ENCODE data around the gene TEKT5.

DNA sequence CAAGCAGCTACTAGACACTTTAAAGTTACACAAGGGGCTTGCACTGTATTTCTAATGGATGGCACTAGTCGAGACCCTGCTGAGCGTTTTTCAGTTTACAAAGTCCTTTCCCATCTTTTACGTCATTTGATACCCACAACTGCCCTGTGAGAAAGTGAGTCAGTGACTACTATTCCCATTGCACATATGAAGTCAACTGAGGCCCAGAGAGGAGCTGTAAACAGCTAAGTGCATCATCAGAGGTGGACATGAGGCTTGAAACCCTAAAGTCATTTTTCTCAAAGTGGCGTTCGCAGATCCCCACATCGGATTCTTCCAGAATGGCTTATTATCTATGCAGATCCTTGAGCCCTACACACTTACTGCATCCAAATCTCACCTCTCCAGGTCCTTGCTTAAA is 50.6 kb downstream of the TEKT5 start:
- TF ChIP-seq, protein P1, sequence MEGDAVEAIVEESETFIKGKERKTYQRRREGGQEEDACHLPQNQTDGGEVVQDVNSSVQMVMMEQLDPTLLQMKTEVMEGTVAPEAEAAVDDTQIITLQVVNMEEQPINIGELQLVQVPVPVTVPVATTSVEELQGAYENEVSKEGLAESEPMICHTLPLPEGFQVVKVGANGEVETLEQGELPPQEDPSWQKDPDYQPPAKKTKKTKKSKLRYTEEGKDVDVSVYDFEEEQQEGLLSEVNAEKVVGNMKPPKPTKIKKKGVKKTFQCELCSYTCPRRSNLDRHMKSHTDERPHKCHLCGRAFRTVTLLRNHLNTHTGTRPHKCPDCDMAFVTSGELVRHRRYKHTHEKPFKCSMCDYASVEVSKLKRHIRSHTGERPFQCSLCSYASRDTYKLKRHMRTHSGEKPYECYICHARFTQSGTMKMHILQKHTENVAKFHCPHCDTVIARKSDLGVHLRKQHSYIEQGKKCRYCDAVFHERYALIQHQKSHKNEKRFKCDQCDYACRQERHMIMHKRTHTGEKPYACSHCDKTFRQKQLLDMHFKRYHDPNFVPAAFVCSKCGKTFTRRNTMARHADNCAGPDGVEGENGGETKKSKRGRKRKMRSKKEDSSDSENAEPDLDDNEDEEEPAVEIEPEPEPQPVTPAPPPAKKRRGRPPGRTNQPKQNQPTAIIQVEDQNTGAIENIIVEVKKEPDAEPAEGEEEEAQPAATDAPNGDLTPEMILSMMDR (IDR thresholded peaks at IDR 0.05), result no peak
- no peak for TF ChIP-seq POLR2A (IDR thresholded peaks at IDR 0.05; ENCODE audit: low read depth)
- TF ChIP-seq EP300 (IDR thresholded peaks at IDR 0.05), result no peak

Measured in esophagus muscularis mucosa (tissue), 4 donors.